ENCODE measurements around the gene IFT122.

Gene IFT122

DNA sequence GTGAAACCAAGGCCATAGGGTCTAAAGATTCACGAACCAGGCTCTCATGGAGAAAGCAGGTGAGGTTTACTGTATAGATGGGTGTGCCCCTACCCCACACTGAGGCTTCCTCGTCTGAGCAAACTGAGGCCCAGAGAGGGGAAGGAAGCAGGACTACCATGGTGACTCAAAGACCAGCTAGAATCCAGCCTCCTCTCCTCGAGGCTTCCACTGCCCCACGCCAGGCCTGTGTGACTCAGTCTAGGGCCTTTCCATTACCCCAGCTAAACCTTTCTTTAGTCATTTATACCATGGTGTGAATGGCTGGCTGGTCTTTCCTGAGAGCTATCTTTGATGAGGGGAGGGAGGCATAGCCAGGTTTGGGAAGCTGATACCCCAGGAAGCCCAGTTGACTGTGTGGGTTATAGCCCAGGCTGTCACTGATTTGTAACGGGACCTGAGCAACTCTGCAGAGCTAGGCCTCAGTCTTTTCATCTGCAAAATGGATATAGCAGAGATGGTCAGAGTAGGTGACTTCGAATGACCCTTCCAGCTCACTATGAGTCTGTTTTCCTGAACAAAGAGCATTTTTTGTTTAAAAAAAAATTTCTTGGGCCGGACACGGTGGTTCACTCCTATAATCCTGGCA, 85.4 kb downstream of the IFT122 start:
- TF ChIP-seq TCF12 (IDR thresholded peaks at IDR 0.05; ENCODE audit: low read depth) (no peak), ZBTB7A (IDR thresholded peaks at IDR 0.05; ENCODE audit: low read depth) (no peak), FOXM1 (IDR thresholded peaks at IDR 0.05; ENCODE audit: borderline replicate concordance, low read depth) (no peak), TEAD4 (IDR thresholded peaks at IDR 0.05) (no peak), CREB1 (IDR thresholded peaks at IDR 0.05; ENCODE audit: low read depth) (no peak), NFIC (IDR thresholded peaks at IDR 0.05) (no peak), YY1 (IDR thresholded peaks at IDR 0.05; ENCODE audit: low read depth) (no peak), CEBPB (IDR thresholded peaks at IDR 0.05) (no peak), TAF1 (IDR thresholded peaks at IDR 0.05; ENCODE audit: low read depth) (no peak), RAD21 (IDR thresholded peaks at IDR 0.05; ENCODE audit: low read depth) (no peak), REST (IDR thresholded peaks at IDR 0.05; ENCODE audit: low read depth) (no peak), EGR1 (IDR thresholded peaks at IDR 0.05) (no peak), EP300 (IDR thresholded peaks at IDR 0.05; ENCODE audit: borderline replicate concordance) (no peak), MAX (IDR thresholded peaks at IDR 0.05) (no peak)
- TF ChIP-seq, protein P1, sequence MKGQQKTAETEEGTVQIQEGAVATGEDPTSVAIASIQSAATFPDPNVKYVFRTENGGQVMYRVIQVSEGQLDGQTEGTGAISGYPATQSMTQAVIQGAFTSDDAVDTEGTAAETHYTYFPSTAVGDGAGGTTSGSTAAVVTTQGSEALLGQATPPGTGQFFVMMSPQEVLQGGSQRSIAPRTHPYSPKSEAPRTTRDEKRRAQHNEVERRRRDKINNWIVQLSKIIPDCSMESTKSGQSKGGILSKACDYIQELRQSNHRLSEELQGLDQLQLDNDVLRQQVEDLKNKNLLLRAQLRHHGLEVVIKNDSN (IDR thresholded peaks at IDR 0.05): no peak

GRCh38 chr3:129526121-129526900, 86.3 kb downstream of the IFT122 start:
- TF ChIP-seq, protein P1 (IDR thresholded peaks at IDR 0.05): no peak
- no peak for TF ChIP-seq RAD21 (IDR thresholded peaks at IDR 0.05; ENCODE audit: low read depth)
- TF ChIP-seq MAX (IDR thresholded peaks at IDR 0.05): no peak
- no peak for TF ChIP-seq TCF12 (IDR thresholded peaks at IDR 0.05; ENCODE audit: low read depth)
- no peak for TF ChIP-seq FOXM1 (IDR thresholded peaks at IDR 0.05; ENCODE audit: borderline replicate concordance, low read depth)
- no peak for TF ChIP-seq TAF1 (IDR thresholded peaks at IDR 0.05; ENCODE audit: low read depth)
- TF ChIP-seq TEAD4 (IDR thresholded peaks at IDR 0.05): no peak
- no peak for TF ChIP-seq NFIC (IDR thresholded peaks at IDR 0.05)
- TF ChIP-seq ZBTB7A (IDR thresholded peaks at IDR 0.05; ENCODE audit: low read depth): no peak
- TF ChIP-seq CEBPB (IDR thresholded peaks at IDR 0.05): no peak
- TF ChIP-seq CREB1 (IDR thresholded peaks at IDR 0.05; ENCODE audit: low read depth): no peak
- TF ChIP-seq EGR1 (IDR thresholded peaks at IDR 0.05): no peak
- TF ChIP-seq REST (IDR thresholded peaks at IDR 0.05; ENCODE audit: low read depth): no peak
- no peak for TF ChIP-seq YY1 (IDR thresholded peaks at IDR 0.05; ENCODE audit: low read depth)

- TF ChIP-seq CEBPB (IDR thresholded peaks at IDR 0.05) (no peak), REST (IDR thresholded peaks at IDR 0.05; ENCODE audit: low read depth) (no peak), TAF1 (IDR thresholded peaks at IDR 0.05; ENCODE audit: low read depth) (no peak), TEAD4 (IDR thresholded peaks at IDR 0.05) (no peak), MAX (IDR thresholded peaks at IDR 0.05) (no peak), CREB1 (IDR thresholded peaks at IDR 0.05; ENCODE audit: low read depth) (no peak), NFIC (IDR thresholded peaks at IDR 0.05) (no peak), YY1 (IDR thresholded peaks at IDR 0.05; ENCODE audit: low read depth) (no peak), TCF12 (IDR thresholded peaks at IDR 0.05; ENCODE audit: low read depth) (no peak), FOXM1 (IDR thresholded peaks at IDR 0.05; ENCODE audit: borderline replicate concordance, low read depth) (no peak), EP300 (IDR thresholded peaks at IDR 0.05; ENCODE audit: borderline replicate concordance) (no peak), EGR1 (IDR thresholded peaks at IDR 0.05) (no peak), ZBTB7A (IDR thresholded peaks at IDR 0.05; ENCODE audit: low read depth) (no peak), RAD21 (IDR thresholded peaks at IDR 0.05; ENCODE audit: low read depth) (no peak)
- TF ChIP-seq, protein P1 (IDR thresholded peaks at IDR 0.05): no peak
These were observed 87.2 kb downstream of the IFT122 start for GRCh38 chr3:129527262-129527661.

All from Ishikawa (cell line).